OCI-LY3 (cell line): Measurements from ENCODE around the gene WDR90.

Source experiments
- CTCF ChIP-seq: fragments of 200-600, 300-600 bp; sonication (generic); IDR thresholded peaks from 2 replicates; pipeline ENCODE4 v1.5.1; 2014; ENCODE audit warnings: antibody characterized with exemption, low read length, low read depth
- EZH2phosphoT487 ChIP-seq: fragments of 200-600 bp; shearing (Covaris generic); IDR thresholded peaks from 2 replicates; pipeline ENCODE4 v1.6.1; 2018; ENCODE audit warnings: antibody characterized with exemption, mixed run types, low read depth

DNA sequence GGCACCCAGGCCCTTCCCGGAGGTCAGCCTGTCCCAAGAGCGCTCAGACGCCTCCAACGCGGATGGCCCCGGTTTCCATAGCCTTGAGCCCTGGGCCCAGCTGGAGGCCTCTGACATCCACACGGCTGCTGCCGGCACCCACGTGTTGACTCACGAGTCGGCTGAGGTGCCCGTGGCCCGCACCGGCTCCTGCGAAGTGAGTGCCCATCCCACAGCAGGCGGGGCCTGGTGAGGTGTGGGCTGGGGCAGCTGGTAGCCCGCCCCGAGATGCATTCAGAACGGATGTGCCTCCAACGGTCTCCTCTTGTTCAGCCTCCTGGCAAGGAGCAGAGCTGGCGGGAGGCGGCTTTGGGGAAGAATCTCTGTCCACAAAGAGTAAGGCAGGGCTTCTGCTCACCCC lies 2.7 kb downstream of the WDR90 start:
- TF ChIP-seq CTCF (no peak), EZH2phosphoT487 (no peak)
